ENCODE results near the gene EHMT1. TPM values are rescaled to one million over a fixed set of nuclear protein-coding genes. Genes with fewer than 3 reads are reported as not detected.

EHMT1 gene
- total RNA-seq, 1 experiment from 2014 or later = 112 TPM

GRCh38 chr9:137731216-137731946 lies 112.6 kb downstream of the EHMT1 start:
- whole genome bisulfite sequencing (ENCODE audit: extremely low coverage, insufficient read length, low lambda C conversion rate) = no CpG with 5 or more reads among the region's 18 CpGs
- H3K9ac ChIP-seq (ENCODE audit: extremely low read depth, insufficient read length, low read length) = no peak overlapping the region
- H4K8ac ChIP-seq (replicated peaks; ENCODE audit: insufficient read length, low read depth, low read length) = no peak overlapping the region
- peaks cover 6% of the 10 kb centered on the region for H3K79me1 ChIP-seq (ENCODE audit: insufficient read depth, low read depth, low read length, poor library complexity, severe bottlenecking)
- DNase-seq = no peak
- no peak overlapping the region for H2BK20ac ChIP-seq (ENCODE audit: low read depth, low read length, poor library complexity, severe bottlenecking)
- H2AFZ ChIP-seq (ENCODE audit: low read length) = no peak overlapping the region
- no peaks in the 10 kb centered on the region for H3K27me3 Mint-ChIP-seq (ENCODE audit: low read depth)
- H3K27ac ChIP-seq (ENCODE audit: insufficient read length, low read depth, low read length) = no peak overlapping the region
- H3K14ac ChIP-seq (ENCODE audit: insufficient read depth, low read length) = no peak overlapping the region
- no peaks in the 10 kb centered on the region; the same call in 1 of the 2 replicates for H3K79me2 ChIP-seq (ENCODE audit: insufficient read depth, low read length)
- no peak overlapping the region for H2BK120ac ChIP-seq (ENCODE audit: low read depth, low read length, poor library complexity, severe bottlenecking)
- H3K9me3 ChIP-seq (ENCODE audit: control insufficient read depth, low read depth, low read length) = no peaks in the 10 kb centered on the region
- no peak overlapping the region for H3K4ac ChIP-seq (ENCODE audit: low read depth, low read length)
- H3K9me3 Mint-ChIP-seq = no peaks in the 10 kb centered on the region; a peak in 1 of 5 replicates
- peak overlapping the region in 2 of 3 experiments; percentile 55 to 71; a peak in 1 of 7 replicates for H3K27ac Mint-ChIP-seq
- H3K23me2 ChIP-seq (ENCODE audit: insufficient read length, low read depth, low read length, poor library complexity, severe bottlenecking) = no peaks in the 10 kb centered on the region
- no peak overlapping the region for H2BK15ac ChIP-seq (ENCODE audit: low read depth, low read length)
- no peak overlapping the region for H3K56ac ChIP-seq (ENCODE audit: insufficient read length, low read depth, low read length)
- H3K27me3 ChIP-seq (ENCODE audit: insufficient read depth, low read length) = no peaks in the 10 kb centered on the region; the same call in 1 of the 2 replicates
- no peak overlapping the region for H3K4me2 ChIP-seq (ENCODE audit: insufficient read depth, insufficient read length, low read length)
- peaks cover 14 to 17% of the 10 kb centered on the region in 2 experiments for H3K4me1 Mint-ChIP-seq
- no peaks in the 10 kb centered on the region for H3K4me1 ChIP-seq (ENCODE audit: insufficient read depth, low read length)
- H3K23ac ChIP-seq (ENCODE audit: insufficient read length, low read depth, low read length) = no peak overlapping the region
- no peak overlapping the region for H2BK12ac ChIP-seq (ENCODE audit: insufficient read length, low read depth, low read length)
- H4K20me1 ChIP-seq (ENCODE audit: control insufficient read depth, insufficient read depth, insufficient read length) = no peaks in the 10 kb centered on the region
- peaks cover 52 to 80% (median 74%) of the 10 kb centered on the region in 3 experiments for H3K36me3 Mint-ChIP-seq (ENCODE audit: insufficient read depth in 1 of 3, low read depth in 3 of 3)
- H2BK5ac ChIP-seq (ENCODE audit: insufficient read length, low read length) = no peak overlapping the region
- no peak overlapping the region for H4K91ac ChIP-seq (ENCODE audit: insufficient read length, low read depth, low read length)
- no peak overlapping the region for H3K4me3 Mint-ChIP-seq
- H3K18ac ChIP-seq (ENCODE audit: insufficient read length, low read depth, low read length) = no peak overlapping the region
- no peak overlapping the region for H4K5ac ChIP-seq (ENCODE audit: insufficient read length, low read depth, low read length)
- TF ChIP-seq CTCF (conservative IDR thresholded peaks at IDR 0.05) = no peak
- no peak overlapping the region for H3T11ph ChIP-seq (ENCODE audit: low read length)
- no peak overlapping the region for H2AK5ac ChIP-seq (ENCODE audit: insufficient read length, low read length)

All from H9 (cell line).